ENCODE data around the gene CACNB4. TPM values are rescaled to one million over a fixed set of nuclear protein-coding genes. Genes with fewer than 3 reads are reported as not detected.
"Not testable (repeated sequence)": the region's sequence is repeated elsewhere in the genome, so short reads cannot be mapped to it uniquely, and the experiment has no call there.

The CACNB4 gene
- total RNA-seq, 1 donor from 2014 or later = 3.7 TPM

GRCh38 chr2:152122161-152122560 is 23.3 kb upstream of the CACNB4 start:
- Histone ChIP-seq H3K27ac (no peak overlapping the region), H3K36me3 (peaks cover 20 to 44% of the 10 kb centered on the region in 2 donors), H3K27me3 (no peaks in the 10 kb centered on the region), H3K4me3 (no peak overlapping the region), H3K4me1 (no peaks in the 10 kb centered on the region), H3K9me3 (no peaks in the 10 kb centered on the region)
- TF ChIP-seq CTCF (IDR thresholded peaks at IDR 0.05) = no peak
- intact Hi-C loops (cut with DNase I) = no loop called here
- DNase-seq (ENCODE audit: low spot score in 2 of 2) = no peak

- TF ChIP-seq CTCF (IDR thresholded peaks at IDR 0.05) = no peak
- Histone ChIP-seq H3K27me3 (no peaks in the 10 kb centered on the region), H3K4me3 (no peak overlapping the region), H3K4me1 (no peaks in the 10 kb centered on the region), H3K27ac (no peak overlapping the region), H3K36me3 (peaks cover 18 to 38% of the 10 kb centered on the region in 2 donors), H3K9me3 (no peaks in the 10 kb centered on the region)
- intact Hi-C loops (cut with DNase I) = no loop called here
- DNase-seq (ENCODE audit: low spot score in 2 of 2) = no peak
These were observed 21.6 kb upstream of the CACNB4 start for GRCh38 chr2:152120430-152120829.

- Histone ChIP-seq H3K36me3 (peaks cover 0 to 8% of the 10 kb centered on the region in 2 donors), H3K27me3 (no peaks in the 10 kb centered on the region), H3K4me1 (no peaks in the 10 kb centered on the region), H3K4me3 (no peak overlapping the region), H3K27ac (no peak overlapping the region), H3K9me3 (no peaks in the 10 kb centered on the region)
- TF ChIP-seq CTCF (IDR thresholded peaks at IDR 0.05) = no peak
- DNase-seq (ENCODE audit: low spot score in 2 of 2) = no peak
- intact Hi-C loops (cut with DNase I) = no loop called here
These were observed 17.1 kb upstream of the CACNB4 start for GRCh38 chr2:152115952-152116351.

GRCh38 chr2:152114366-152114765 is 15.5 kb upstream of the CACNB4 start:
- intact Hi-C loops (cut with DNase I) = no loop called here
- Histone ChIP-seq H3K4me3 (no peak overlapping the region), H3K9me3 (no peaks in the 10 kb centered on the region), H3K27ac (no peak overlapping the region), H3K27me3 (no peaks in the 10 kb centered on the region), H3K36me3 (no peaks in the 10 kb centered on the region), H3K4me1 (no peaks in the 10 kb centered on the region)
- TF ChIP-seq CTCF (IDR thresholded peaks at IDR 0.05) = no peak
- no peak for DNase-seq (ENCODE audit: low spot score in 2 of 2)

GRCh38 chr2:152107140-152107539 is 8.3 kb upstream of the CACNB4 start:
- H3K27me3 ChIP-seq; H3K9me3 ChIP-seq; H3K4me1 ChIP-seq; H3K36me3 ChIP-seq; H3K27ac ChIP-seq; intact Hi-C loops (cut with DNase I); H3K4me3 ChIP-seq; DNase-seq (ENCODE audit: low spot score in 2 of 2): not testable (repeated sequence)

- H3K27me3 ChIP-seq = no peaks in the 10 kb centered on the region
- H3K4me1 ChIP-seq = no peaks in the 10 kb centered on the region
- intact Hi-C loops (cut with DNase I) = no loop called here
- no peak for DNase-seq (ENCODE audit: low spot score in 2 of 2)
- no peaks in the 10 kb centered on the region for H3K9me3 ChIP-seq
- no peak for TF ChIP-seq CTCF (IDR thresholded peaks at IDR 0.05)
- no peak overlapping the region for H3K27ac ChIP-seq
- no peak overlapping the region for H3K4me3 ChIP-seq
- no peaks in the 10 kb centered on the region for H3K36me3 ChIP-seq
These were observed 7.6 kb upstream of the CACNB4 start for GRCh38 chr2:152106464-152106863.
